22Rv1 (cell line): Measurements from ENCODE around the gene PPIL6.

Source experiments
- CTCF ChIP-seq: fragments of 450-650 bp; IDR thresholded peaks from 2 replicates; pipeline ENCODE4 v1.5.1; 2017; ENCODE audit warnings: mild to moderate bottlenecking
- ZFX ChIP-seq: fragments of 450-650 bp; IDR thresholded peaks from 2 replicates; pipeline ENCODE4 v1.6.1; 2017; ENCODE audit warnings: antibody characterized with exemption, borderline replicate concordance

- TF ChIP-seq CTCF (no peak), ZFX (no peak)
Observed at GRCh38 chr6:109451376-109451775, 10.9 kb upstream of the PPIL6 start.
